Ishikawa (cell line): ENCODE measurements around the gene NDUFAF8.

Experiments
- CEBPB ChIP-seq: IDR thresholded peaks from 2 replicates; pipeline ENCODE4 v1.6.1; 2012
- CREB1 ChIP-seq: IDR thresholded peaks from 2 replicates; pipeline ENCODE4 v1.6.1; 2012; ENCODE audit warnings: low read depth
- EGR1 ChIP-seq: IDR thresholded peaks from 2 replicates; pipeline ENCODE4 v1.6.1; 2012
- EP300 ChIP-seq: IDR thresholded peaks from 2 replicates; pipeline ENCODE4 v1.6.1; 2012; ENCODE audit warnings: borderline replicate concordance
- FOXM1 ChIP-seq: IDR thresholded peaks from 2 replicates; pipeline ENCODE4 v1.6.1; 2012; ENCODE audit warnings: low read depth, borderline replicate concordance
- NFIC ChIP-seq: IDR thresholded peaks from 2 replicates; pipeline ENCODE4 v1.6.1; 2012
- RAD21 ChIP-seq: IDR thresholded peaks from 2 replicates; pipeline ENCODE4 v1.6.1; 2012; ENCODE audit warnings: low read depth
- TAF1 ChIP-seq: IDR thresholded peaks from 2 replicates; pipeline ENCODE4 v1.6.1; 2012; ENCODE audit warnings: low read depth, mild to moderate bottlenecking
- TCF12 ChIP-seq: IDR thresholded peaks from 2 replicates; pipeline ENCODE4 v1.6.1; 2012; ENCODE audit warnings: low read depth
- TEAD4 ChIP-seq: IDR thresholded peaks from 2 replicates; pipeline ENCODE4 v1.6.1; 2012
- YY1 ChIP-seq: IDR thresholded peaks from 2 replicates; pipeline ENCODE4 v1.6.1; 2012; ENCODE audit warnings: low read depth
- ZBTB7A ChIP-seq: IDR thresholded peaks from 2 replicates; pipeline ENCODE4 v1.6.1; 2012; ENCODE audit warnings: low read depth
- TF ChIP-seq, protein P1 (sequence below): IDR thresholded peaks from 2 replicates; pipeline ENCODE4 v1.6.1; 2012
- TF ChIP-seq, protein P2 (sequence below): IDR thresholded peaks from 2 replicates; pipeline ENCODE4 v1.6.1; 2012; ENCODE audit warnings: low read depth, mild to moderate bottlenecking
- TF ChIP-seq, protein P3 (sequence below): IDR thresholded peaks from 2 replicates; pipeline ENCODE4 v1.6.1; 2012

NDUFAF8 gene

DNA sequence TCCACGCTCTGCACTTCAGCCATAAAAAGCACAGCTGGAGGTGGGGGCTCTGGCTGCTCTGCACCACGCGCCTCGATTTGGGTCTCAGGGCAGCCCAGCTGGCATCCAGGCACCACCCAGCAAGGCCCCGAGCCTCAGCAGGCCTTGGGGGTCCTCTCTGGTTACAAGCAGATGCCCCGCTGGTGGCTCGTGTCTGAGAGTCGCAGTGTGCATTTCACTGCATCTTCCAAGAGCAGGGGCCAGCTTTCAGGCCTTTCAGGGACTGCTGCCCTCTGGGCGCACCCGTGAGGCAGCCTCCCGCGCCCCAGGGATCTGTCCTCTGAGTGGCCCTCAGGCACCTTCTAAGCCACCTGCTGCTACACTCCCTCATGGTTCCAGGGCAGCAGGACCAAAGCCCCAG lies 25.5 kb downstream of the NDUFAF8 start:
- TF ChIP-seq TAF1 (no peak), TEAD4 (no peak), EGR1 (no peak), CREB1 (no peak), YY1 (no peak), RAD21 (no peak), ZBTB7A (no peak), TCF12 (no peak), NFIC (no peak), FOXM1 (no peak), EP300 (no peak), CEBPB (no peak)
- TF ChIP-seq, protein P1, sequence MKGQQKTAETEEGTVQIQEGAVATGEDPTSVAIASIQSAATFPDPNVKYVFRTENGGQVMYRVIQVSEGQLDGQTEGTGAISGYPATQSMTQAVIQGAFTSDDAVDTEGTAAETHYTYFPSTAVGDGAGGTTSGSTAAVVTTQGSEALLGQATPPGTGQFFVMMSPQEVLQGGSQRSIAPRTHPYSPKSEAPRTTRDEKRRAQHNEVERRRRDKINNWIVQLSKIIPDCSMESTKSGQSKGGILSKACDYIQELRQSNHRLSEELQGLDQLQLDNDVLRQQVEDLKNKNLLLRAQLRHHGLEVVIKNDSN, result no peak
- TF ChIP-seq, protein P2, sequence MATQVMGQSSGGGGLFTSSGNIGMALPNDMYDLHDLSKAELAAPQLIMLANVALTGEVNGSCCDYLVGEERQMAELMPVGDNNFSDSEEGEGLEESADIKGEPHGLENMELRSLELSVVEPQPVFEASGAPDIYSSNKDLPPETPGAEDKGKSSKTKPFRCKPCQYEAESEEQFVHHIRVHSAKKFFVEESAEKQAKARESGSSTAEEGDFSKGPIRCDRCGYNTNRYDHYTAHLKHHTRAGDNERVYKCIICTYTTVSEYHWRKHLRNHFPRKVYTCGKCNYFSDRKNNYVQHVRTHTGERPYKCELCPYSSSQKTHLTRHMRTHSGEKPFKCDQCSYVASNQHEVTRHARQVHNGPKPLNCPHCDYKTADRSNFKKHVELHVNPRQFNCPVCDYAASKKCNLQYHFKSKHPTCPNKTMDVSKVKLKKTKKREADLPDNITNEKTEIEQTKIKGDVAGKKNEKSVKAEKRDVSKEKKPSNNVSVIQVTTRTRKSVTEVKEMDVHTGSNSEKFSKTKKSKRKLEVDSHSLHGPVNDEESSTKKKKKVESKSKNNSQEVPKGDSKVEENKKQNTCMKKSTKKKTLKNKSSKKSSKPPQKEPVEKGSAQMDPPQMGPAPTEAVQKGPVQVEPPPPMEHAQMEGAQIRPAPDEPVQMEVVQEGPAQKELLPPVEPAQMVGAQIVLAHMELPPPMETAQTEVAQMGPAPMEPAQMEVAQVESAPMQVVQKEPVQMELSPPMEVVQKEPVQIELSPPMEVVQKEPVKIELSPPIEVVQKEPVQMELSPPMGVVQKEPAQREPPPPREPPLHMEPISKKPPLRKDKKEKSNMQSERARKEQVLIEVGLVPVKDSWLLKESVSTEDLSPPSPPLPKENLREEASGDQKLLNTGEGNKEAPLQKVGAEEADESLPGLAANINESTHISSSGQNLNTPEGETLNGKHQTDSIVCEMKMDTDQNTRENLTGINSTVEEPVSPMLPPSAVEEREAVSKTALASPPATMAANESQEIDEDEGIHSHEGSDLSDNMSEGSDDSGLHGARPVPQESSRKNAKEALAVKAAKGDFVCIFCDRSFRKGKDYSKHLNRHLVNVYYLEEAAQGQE, result no peak
- TF ChIP-seq, protein P3, sequence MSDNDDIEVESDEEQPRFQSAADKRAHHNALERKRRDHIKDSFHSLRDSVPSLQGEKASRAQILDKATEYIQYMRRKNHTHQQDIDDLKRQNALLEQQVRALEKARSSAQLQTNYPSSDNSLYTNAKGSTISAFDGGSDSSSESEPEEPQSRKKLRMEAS, result no peak

DNA sequence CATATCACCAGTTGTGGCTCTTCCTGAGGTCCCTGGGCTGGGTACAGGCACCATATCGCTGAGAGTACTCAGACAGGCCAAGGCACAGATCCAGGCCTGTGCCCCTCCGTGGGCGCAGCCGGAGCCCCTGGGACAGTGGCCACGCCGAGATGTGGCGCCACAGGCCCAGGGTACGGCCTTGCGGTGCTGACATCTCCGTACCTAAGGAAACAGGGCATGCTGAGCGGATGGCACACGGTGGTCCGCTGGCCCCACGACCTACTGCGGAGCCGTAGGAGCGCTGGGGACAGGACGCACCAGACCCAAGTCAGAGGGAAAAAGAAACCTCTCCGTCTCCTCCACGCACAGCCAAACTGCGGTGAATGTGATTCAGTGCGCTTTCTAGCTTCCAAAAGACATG lies 26.5 kb downstream of the NDUFAF8 start:
- no peak for TF ChIP-seq TAF1
- no peak for TF ChIP-seq TCF12
- TF ChIP-seq, protein P3, result no peak
- TF ChIP-seq, protein P1, result no peak
- no peak for TF ChIP-seq YY1
- TF ChIP-seq EGR1, result no peak

DNA sequence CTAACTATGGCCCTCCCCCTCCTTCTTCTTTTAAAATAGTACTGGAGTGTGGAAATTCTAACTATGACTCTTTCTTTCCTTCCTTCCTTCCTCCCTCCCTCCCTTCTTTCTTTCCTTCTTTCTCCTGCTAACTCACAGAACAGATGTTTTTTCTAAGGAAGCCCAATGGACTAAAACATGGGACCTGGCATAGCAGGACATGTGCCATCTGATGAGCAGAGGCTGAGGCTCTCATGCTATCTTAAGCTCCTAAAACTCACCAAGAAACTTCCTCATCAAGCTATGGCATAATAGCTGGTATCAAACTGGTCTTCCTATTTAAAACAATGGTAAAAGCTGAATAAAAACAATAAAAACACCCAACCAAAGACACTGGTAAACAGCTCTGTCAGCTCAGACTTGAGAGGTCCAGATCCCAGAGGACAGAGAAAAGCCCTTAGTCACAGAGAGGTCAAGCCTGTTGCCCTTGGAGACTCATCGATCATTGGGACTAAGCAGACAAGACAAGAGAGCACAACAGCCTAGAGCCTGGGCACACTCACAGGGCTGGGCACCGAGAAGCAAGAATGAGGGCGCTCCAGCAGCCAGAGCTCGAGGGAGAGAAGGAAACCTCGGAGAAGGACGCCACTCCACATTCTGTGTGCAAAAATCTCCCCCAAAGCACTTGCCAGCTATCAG lies 28.4 kb downstream of the NDUFAF8 start:
- TF ChIP-seq CREB1, result no peak
- TF ChIP-seq YY1, result no peak
- TF ChIP-seq, protein P1, result no peak
- TF ChIP-seq, protein P3, result no peak
- TF ChIP-seq NFIC, result no peak
- no peak for TF ChIP-seq FOXM1
- no peak for TF ChIP-seq RAD21
- TF ChIP-seq EP300, result no peak
- no peak for TF ChIP-seq TCF12
- TF ChIP-seq TAF1, result no peak
- TF ChIP-seq EGR1, result no peak

DNA sequence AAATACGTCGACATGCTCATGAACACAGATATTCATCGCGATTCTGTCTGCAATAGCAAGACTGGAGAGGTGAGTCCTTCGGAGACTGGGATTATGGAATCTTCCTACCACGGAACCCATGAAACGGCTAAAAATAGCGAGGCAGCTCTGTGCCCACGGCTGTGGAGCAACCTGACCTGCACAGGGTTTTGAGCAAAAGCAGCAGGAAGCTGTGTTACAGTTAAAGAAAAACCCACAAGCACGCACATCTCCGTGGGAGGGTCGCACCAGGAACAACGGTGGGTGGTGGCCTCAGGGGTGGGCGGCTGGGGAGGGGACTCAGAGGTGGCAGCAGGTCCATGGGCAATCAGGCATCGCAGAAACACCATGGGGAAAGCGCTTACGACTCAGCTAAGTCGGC lies 31.2 kb downstream of the NDUFAF8 start:
- TF ChIP-seq TAF1 (no peak), YY1 (no peak), TEAD4 (no peak), CEBPB (no peak), FOXM1 (no peak), ZBTB7A (no peak), TCF12 (no peak), NFIC (no peak), CREB1 (no peak), EP300 (no peak), EGR1 (no peak), RAD21 (no peak)
- TF ChIP-seq, protein P2, result no peak
- TF ChIP-seq, protein P1, result no peak
- TF ChIP-seq, protein P3, result no peak

DNA sequence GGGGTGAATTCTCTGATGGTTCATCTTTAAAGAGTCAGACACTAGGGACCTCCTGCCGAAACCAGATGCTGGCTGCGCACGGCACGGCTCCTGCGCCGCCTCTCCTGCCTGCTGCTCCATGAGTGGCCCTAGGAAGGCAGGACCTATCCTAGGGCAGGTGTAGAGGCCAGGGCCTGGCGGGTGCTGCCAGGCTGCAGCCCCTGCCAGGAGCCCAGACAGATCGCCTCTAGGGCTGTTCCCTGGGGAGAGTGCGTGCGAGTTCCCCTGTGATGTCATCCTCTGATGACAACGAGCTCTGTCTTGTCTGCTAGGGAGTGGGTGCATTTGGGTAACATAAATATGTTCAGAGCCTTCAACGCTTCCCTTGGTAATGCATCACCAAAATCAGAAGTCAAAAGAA lies 32.1 kb downstream of the NDUFAF8 start:
- TF ChIP-seq EP300 (no peak), NFIC (no peak), TAF1 (no peak), ZBTB7A (no peak), RAD21 (no peak), TEAD4 (no peak), CEBPB (no peak), EGR1 (no peak), TCF12 (no peak), FOXM1 (no peak)
- TF ChIP-seq, protein P1, result no peak
- TF ChIP-seq, protein P3, result no peak
